HEK293 (cell line): ENCODE data around the gene TRAPPC12.
A peak's percentile ranks its signal among the peaks of the same experiment; 100 is the strongest.

ENCODE experiments used
- CTCF ChIA-PET: fragments of 350-600 bp; formaldehyde crosslinking; extraction: SDS; loops from one replicate; lab custom pipeline; 2021; ENCODE audit warnings: antibody characterized with exemption; lab: Yijun Ruan, JAX
- POLR2A ChIA-PET: fragments of 300-600 bp; formaldehyde crosslinking; extraction: SDS; loops from one replicate; lab custom pipeline; 2020; ENCODE audit warnings: antibody characterized with exemption, inconsistent platforms; lab: Yijun Ruan, JAX
- H3K27ac ChIP-seq: fragments of 200-500 bp; sonication (Bioruptor generic); 2 replicates; pipeline ENCODE4 v1.5.1; 2014; ENCODE audit warnings: low read depth, low read length, control low read depth, inconsistent platforms; ENCODE audit errors: extremely low read depth
- H3K36me3 ChIP-seq, 2 experiments: fragments of 200-500 bp in 1 of 2; sonication (Bioruptor generic) in 1 of 2; 1 replicate in 1 of 2; 2 replicates in 1 of 2; pipeline ENCODE4 v1.5.1; 2014 to 2017; ENCODE audit warnings: inconsistent platforms in 2 of 2, low read length in 2 of 2; ENCODE audit not compliant: control insufficient read depth in 2 of 2, insufficient read depth in 1 of 2
- H3K4me1 ChIP-seq: fragments of 200-500 bp; sonication (Bioruptor generic); 2 replicates; pipeline ENCODE4 v1.5.1; 2014; ENCODE audit warnings: mild to moderate bottlenecking, low read length, inconsistent platforms; ENCODE audit not compliant: control insufficient read depth, insufficient read depth
- H3K4me3 ChIP-seq: 2 replicates; pipeline ENCODE4 v1.5.1; 2011; ENCODE audit warnings: low read depth, mild to moderate bottlenecking, control low read depth, low read length, moderate library complexity
- H3K9me3 ChIP-seq: fragments of 200-500 bp; sonication (Bioruptor generic); 2 replicates; pipeline ENCODE4 v1.5.1; 2014; ENCODE audit warnings: low read depth, low read length, inconsistent platforms; ENCODE audit not compliant: control insufficient read depth, insufficient read depth
- HOXC10 ChIP-seq: sonication (generic); formaldehyde crosslinking; IDR thresholded peaks from 2 replicates; pipeline ENCODE4 v1.8.1; 2023; ENCODE audit warnings: mild to moderate bottlenecking, missing genetic modification reagents
- HOXD13 ChIP-seq: sonication (generic); formaldehyde crosslinking; IDR thresholded peaks from 2 replicates; pipeline ENCODE4 v1.8.0; 2022; ENCODE audit warnings: missing genetic modification reagents, borderline replicate concordance
- MYNN ChIP-seq: fragments of 450-650 bp; formaldehyde crosslinking; IDR thresholded peaks from 2 replicates; pipeline ENCODE4 v1.5.1; 2016; ENCODE audit warnings: missing biosample characterization, missing genetic modification characterization, borderline replicate concordance
- SETDB1 ChIP-seq: IDR thresholded peaks from one replicate; pipeline ENCODE4 v1.6.1; 2017; ENCODE audit warnings: mild to moderate bottlenecking, low read length, moderate library complexity, mixed read lengths; ENCODE audit not compliant: insufficient read length
- SP2 ChIP-seq: fragments of 450-650 bp; formaldehyde crosslinking; IDR thresholded peaks from 2 replicates; pipeline ENCODE4 v1.5.1; 2016; ENCODE audit warnings: missing biosample characterization, missing genetic modification characterization
- WT1 ChIP-seq: fragments of 450-650 bp; formaldehyde crosslinking; IDR thresholded peaks from 2 replicates; pipeline ENCODE4 v1.5.1; 2016; ENCODE audit warnings: missing biosample characterization, missing genetic modification characterization
- ZBTB1 ChIP-seq: fragments of 450-650 bp; formaldehyde crosslinking; IDR thresholded peaks from 2 replicates; pipeline ENCODE4 v1.5.1; 2016; ENCODE audit warnings: missing biosample characterization, missing genetic modification characterization
- ZBTB11 ChIP-seq: fragments of 450-650 bp; formaldehyde crosslinking; conservative IDR thresholded peaks from 2 replicates; pipeline ENCODE4 v1.5.1; 2016; ENCODE audit warnings: low read depth, missing biosample characterization, missing genetic modification characterization
- ZBTB21 ChIP-seq: fragments of 450-650 bp; formaldehyde crosslinking; IDR thresholded peaks from 2 replicates; pipeline ENCODE4 v1.5.1; 2017; ENCODE audit warnings: missing biosample characterization, missing genetic modification characterization
- ZFHX2 ChIP-seq: fragments of 450-650 bp; formaldehyde crosslinking; conservative IDR thresholded peaks from 2 replicates; pipeline ENCODE4 v1.5.1; 2016; ENCODE audit warnings: missing biosample characterization, missing genetic modification characterization
- ZNF133 ChIP-seq: fragments of 450-650 bp; formaldehyde crosslinking; IDR thresholded peaks from 2 replicates; pipeline ENCODE4 v1.5.1; 2016; ENCODE audit warnings: missing biosample characterization, missing genetic modification characterization
- ZNF146 ChIP-seq: fragments of 450-650 bp; formaldehyde crosslinking; IDR thresholded peaks from 2 replicates; pipeline ENCODE4 v1.5.1; 2016; ENCODE audit warnings: missing biosample characterization, missing genetic modification characterization
- ZNF155 ChIP-seq: fragments of 450-650 bp; formaldehyde crosslinking; IDR thresholded peaks from 2 replicates; pipeline ENCODE4 v1.5.1; 2016; ENCODE audit warnings: missing biosample characterization, missing genetic modification characterization
- ZNF16 ChIP-seq: fragments of 450-650 bp; formaldehyde crosslinking; IDR thresholded peaks from 2 replicates; pipeline ENCODE4 v1.5.1; 2016; ENCODE audit warnings: low read depth, missing biosample characterization, missing genetic modification characterization
- ZNF169 ChIP-seq: fragments of 450-650 bp; formaldehyde crosslinking; IDR thresholded peaks from 2 replicates; pipeline ENCODE4 v1.5.1; 2016; ENCODE audit warnings: missing biosample characterization, missing genetic modification characterization
- ZNF202 ChIP-seq: fragments of 450-650 bp; formaldehyde crosslinking; IDR thresholded peaks from 2 replicates; pipeline ENCODE4 v1.5.1; 2016; ENCODE audit warnings: missing biosample characterization, missing genetic modification characterization, borderline replicate concordance
- ZNF211 ChIP-seq: fragments of 450-650 bp; formaldehyde crosslinking; IDR thresholded peaks from 2 replicates; pipeline ENCODE4 v1.5.1; 2016; ENCODE audit warnings: low read depth, missing biosample characterization, missing genetic modification characterization
- ZNF324 ChIP-seq: fragments of 450-650 bp; formaldehyde crosslinking; IDR thresholded peaks from 2 replicates; pipeline ENCODE4 v1.5.1; 2016; ENCODE audit warnings: missing biosample characterization, missing genetic modification characterization
- ZNF362 ChIP-seq: fragments of 450-650 bp; formaldehyde crosslinking; IDR thresholded peaks from 2 replicates; pipeline ENCODE4 v1.5.1; 2016; ENCODE audit warnings: missing biosample characterization, missing genetic modification characterization
- ZNF423 ChIP-seq: fragments of 450-650 bp; formaldehyde crosslinking; IDR thresholded peaks from 2 replicates; pipeline ENCODE4 v1.5.1; 2016; ENCODE audit warnings: missing biosample characterization, missing genetic modification characterization
- ZNF449 ChIP-seq: fragments of 450-650 bp; formaldehyde crosslinking; IDR thresholded peaks from 2 replicates; pipeline ENCODE4 v1.5.1; 2017; ENCODE audit warnings: missing biosample characterization, mild to moderate bottlenecking, missing genetic modification characterization, moderate library complexity
- ZNF513 ChIP-seq: fragments of 450-650 bp; IDR thresholded peaks from 2 replicates; pipeline ENCODE4 v1.5.1; 2018; ENCODE audit warnings: missing biosample characterization, missing genetic modification characterization
- ZNF555 ChIP-seq: fragments of 450-650 bp; formaldehyde crosslinking; conservative IDR thresholded peaks from 2 replicates; pipeline ENCODE4 v1.5.1; 2017; ENCODE audit warnings: missing biosample characterization, mild to moderate bottlenecking, missing genetic modification characterization, inconsistent platforms
- ZNF585B ChIP-seq: fragments of 450-650 bp; formaldehyde crosslinking; IDR thresholded peaks from 2 replicates; pipeline ENCODE4 v1.5.1; 2016; ENCODE audit warnings: missing biosample characterization, missing genetic modification characterization
- ZNF600 ChIP-seq: fragments of 450-650 bp; formaldehyde crosslinking; IDR thresholded peaks from 2 replicates; pipeline ENCODE4 v1.5.1; 2016; ENCODE audit warnings: missing biosample characterization, missing genetic modification characterization
- ZNF626 ChIP-seq: fragments of 450-650 bp; sonication (Bioruptor Pico); formaldehyde crosslinking; IDR thresholded peaks from 2 replicates; pipeline ENCODE4 v1.5.1; 2018; ENCODE audit warnings: missing biosample characterization, missing genetic modification characterization, inconsistent platforms
- ZNF629 ChIP-seq: fragments of 450-650 bp; formaldehyde crosslinking; IDR thresholded peaks from 2 replicates; pipeline ENCODE4 v1.5.1; 2017; ENCODE audit warnings: missing biosample characterization, missing genetic modification characterization
- ZNF660 ChIP-seq: fragments of 450-650 bp; IDR thresholded peaks from 2 replicates; pipeline ENCODE4 v1.5.1; 2018; ENCODE audit warnings: missing biosample characterization, mild to moderate bottlenecking, missing genetic modification characterization
- ZSCAN30 ChIP-seq: fragments of 450-650 bp; IDR thresholded peaks from 2 replicates; pipeline ENCODE4 v1.5.1; 2018; ENCODE audit warnings: missing biosample characterization, mild to moderate bottlenecking, missing genetic modification characterization, moderate library complexity
- TF ChIP-seq, protein P1 (sequence below): IDR thresholded peaks from 2 replicates; pipeline ENCODE4 v1.6.1; 2011; ENCODE audit warnings: mild to moderate bottlenecking, low read depth, low read length, borderline replicate concordance

Gene TRAPPC12

GRCh38 chr2:3379647-3380534 is at the start of gene TRAPPC12 (continued):
- TF ChIP-seq ZNF513 (tag by site-specific recombination) (no peak), ZNF211 (tag by site-specific recombination) (no peak), ZSCAN30 (tag by site-specific recombination) (peak; percentile 29; the same call in 1 of the 2 replicates), HOXC10 (CRISPR knock-in tag) (no peak), ZNF423 (peak; percentile 79), ZNF169 (tag by site-specific recombination) (no peak), ZBTB1 (no peak), ZNF16 (tag by site-specific recombination) (no peak), ZBTB21 (tag by site-specific recombination) (no peak), WT1 (tag by site-specific recombination) (no peak), ZNF324 (tag by site-specific recombination) (no peak), SP2 (tag by site-specific recombination) (peak; percentile 85), ZNF362 (no peak), ZNF629 (tag by site-specific recombination) (0 out of 2 replicates have a peak, but pooled peaks have one; percentile 23), ZNF600 (tag by site-specific recombination) (peak; percentile 64; the same call in 1 of the 2 replicates), MYNN (no peak), ZNF155 (no peak), ZNF133 (tag by site-specific recombination) (no peak), HOXD13 (no peak), ZFHX2 (tag by site-specific recombination) (peak; percentile 68), ZNF660 (tag by site-specific recombination) (no peak), ZNF555 (tag by site-specific recombination) (no peak), ZNF202 (no peak)
- TF ChIP-seq, protein P1, sequence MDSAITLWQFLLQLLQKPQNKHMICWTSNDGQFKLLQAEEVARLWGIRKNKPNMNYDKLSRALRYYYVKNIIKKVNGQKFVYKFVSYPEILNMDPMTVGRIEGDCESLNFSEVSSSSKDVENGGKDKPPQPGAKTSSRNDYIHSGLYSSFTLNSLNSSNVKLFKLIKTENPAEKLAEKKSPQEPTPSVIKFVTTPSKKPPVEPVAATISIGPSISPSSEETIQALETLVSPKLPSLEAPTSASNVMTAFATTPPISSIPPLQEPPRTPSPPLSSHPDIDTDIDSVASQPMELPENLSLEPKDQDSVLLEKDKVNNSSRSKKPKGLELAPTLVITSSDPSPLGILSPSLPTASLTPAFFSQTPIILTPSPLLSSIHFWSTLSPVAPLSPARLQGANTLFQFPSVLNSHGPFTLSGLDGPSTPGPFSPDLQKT: peak; percentile 77; the same call in 1 of the 2 replicates

DNA sequence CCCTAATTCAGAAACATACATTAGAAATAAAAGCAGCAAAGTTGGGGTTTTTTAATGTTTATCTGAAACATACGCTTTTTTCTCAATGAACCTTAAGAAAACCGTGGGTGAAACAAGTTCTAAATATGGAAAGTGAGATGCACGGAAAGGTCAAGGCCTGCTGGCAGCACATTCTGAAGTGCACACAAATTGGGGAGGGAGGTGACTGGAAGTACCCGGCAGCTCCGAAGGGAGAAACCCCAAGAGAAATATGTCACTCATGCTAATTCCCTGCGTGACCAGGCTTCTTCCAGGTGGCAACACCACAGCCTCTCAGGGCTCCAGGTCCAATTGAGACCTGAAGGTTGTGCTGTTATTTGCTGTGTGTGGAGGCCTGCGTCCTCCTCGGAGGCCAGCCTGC is 47.4 kb upstream of the TRAPPC12 start:
- ChIA-PET CTCF (no interaction called here), POLR2A (no interaction called here)
- H3K4me3 ChIP-seq: no peak overlapping the region
- no peaks in the 10 kb centered on the region for H3K4me1 ChIP-seq
- H3K36me3 ChIP-seq: peaks cover 4 to 56% of the 10 kb centered on the region in 2 experiments; a peak in 1 of 3 replicates
- no peak overlapping the region for H3K27ac ChIP-seq
- no peak for TF ChIP-seq ZNF449 (tag by site-specific recombination)
- TF ChIP-seq ZNF585B (tag by site-specific recombination): no peak
- no peak for TF ChIP-seq ZNF626 (tag by site-specific recombination)
- no peak for TF ChIP-seq ZBTB11 (tag by site-specific recombination)
- TF ChIP-seq SETDB1: no peak
- no peak for TF ChIP-seq ZNF146 (tag by site-specific recombination)
- no peak for TF ChIP-seq HOXC10 (CRISPR knock-in tag)
- TF ChIP-seq, all 188 proteins: peak for 0
- H3K9me3 ChIP-seq: no peaks in the 10 kb centered on the region
